CD4-positive, alpha-beta T cell (primary cell): ENCODE data around the gene CIRBP. TPM values are rescaled to one million over a fixed set of nuclear protein-coding genes. Genes with fewer than 3 reads are reported as not detected.
A peak's percentile ranks its signal among the peaks of the same experiment; 100 is the strongest.

Experiments used
- ATAC-seq: fragments of 200-7000 bp; cut with Tn5 transposase; one replicate; pipeline ENCODE4 v1.10.0; 2022; ENCODE audit warnings: mild to moderate bottlenecking; ENCODE audit not compliant: poor library complexity
- CTCF ChIA-PET: fragments of 350-600 bp; sonication (Branson Sonifier 250); formaldehyde crosslinking; loops from one replicate; lab custom pipeline; 2021; ENCODE audit warnings: antibody characterized with exemption, inconsistent platforms; lab: Charles Lee
- POLR2A ChIA-PET: fragments of 350-600 bp; sonication (Branson Sonifier 250); formaldehyde crosslinking; loops from one replicate; lab custom pipeline; 2021; ENCODE audit warnings: antibody characterized with exemption, inconsistent platforms; lab: Charles Lee
- DNase-seq, 14 experiments: peaks; one replicate each; pipeline ENCODE4 v3.0.0-alpha.2; 2013 to 2020; ENCODE audit warnings: mixed read lengths in 2 of 14
- H3K27ac ChIP-seq, 2 donors: one replicate each; pipeline versions ENCODE4 v1.5.1 to v1.7.0; 2013; ENCODE audit warnings: low read length in 2 of 2, low read depth in 1 of 2, mild to moderate bottlenecking in 1 of 2
- H3K27me3 ChIP-seq, 2 experiments: 1 replicate in 1 of 2; 2 replicates in 1 of 2; pipeline versions ENCODE4 v1.6.1 to v1.7.0; 2013; ENCODE audit warnings: low read length in 2 of 2, control low read depth in 1 of 2, mild to moderate bottlenecking in 1 of 2, moderate library complexity in 1 of 2; ENCODE audit not compliant: insufficient read depth in 2 of 2, control insufficient read depth in 1 of 2
- H3K36me3 ChIP-seq: one replicate; pipeline ENCODE4 v1.6.1; 2013; ENCODE audit warnings: low read length, control low read depth; ENCODE audit not compliant: insufficient read depth
- H3K4me1 ChIP-seq: one replicate; pipeline ENCODE4 v1.6.1; 2013; ENCODE audit warnings: low read length, control low read depth; ENCODE audit not compliant: insufficient read depth
- H3K4me3 ChIP-seq: one replicate; pipeline ENCODE4 v1.5.1; 2013; ENCODE audit warnings: mild to moderate bottlenecking, low read length, moderate library complexity
- H3K9me3 ChIP-seq, 2 experiments: 1 replicate in 1 of 2; 2 replicates in 1 of 2; pipeline versions ENCODE4 v1.6.1 to v1.7.0; 2013; ENCODE audit warnings: low read length in 2 of 2, mild to moderate bottlenecking in 2 of 2, control low read depth in 1 of 2, moderate library complexity in 1 of 2; ENCODE audit not compliant: control insufficient read depth in 1 of 2, insufficient read depth in 1 of 2
- H3K27ac Mint-ChIP-seq: one replicate; pipeline ENCODE4 v1.8.0; 2020; ENCODE audit warnings: mixed read lengths
- H3K27me3 Mint-ChIP-seq: one replicate; pipeline ENCODE4 v1.8.0; 2021; ENCODE audit warnings: mixed read lengths
- H3K36me3 Mint-ChIP-seq: one replicate; pipeline ENCODE4 v1.8.0; 2021; ENCODE audit warnings: low read depth, mixed read lengths
- H3K4me1 Mint-ChIP-seq: one replicate; pipeline ENCODE4 v1.8.0; 2021; ENCODE audit warnings: low read depth, mixed read lengths
- H3K4me3 Mint-ChIP-seq: one replicate; pipeline ENCODE4 v1.8.0; 2020; ENCODE audit warnings: mild to moderate bottlenecking, mixed read lengths
- H3K9me3 Mint-ChIP-seq: one replicate; pipeline ENCODE4 v1.8.0; 2020; ENCODE audit warnings: mixed read lengths
- CTCF ChIP-seq: fragments of 200-600 bp; IDR thresholded peaks from one replicate; pipeline ENCODE4 v1.8.0; 2022; ENCODE audit warnings: antibody characterized with exemption, mild to moderate bottlenecking
- intact Hi-C, 2 experiments: fragments of 100-400 bp; cut with DNase I in 1 of 2; cut with micrococcal nuclease in 1 of 2; formaldehyde crosslinking; loops; one replicate each; pipeline versions ENCODE4 v1.15.1 to v1.9.0; 2023 to 2025; cut with DNase I, micrococcal nuclease
- total RNA-seq, 174 experiments: library from RNA in 2 of 174; stranded (reverse) in 2 of 174; gene quantifications; one replicate each; pipeline ENCODE4 v1.2.3 and lab custom pipeline; 2021 to 2026

CIRBP gene
- total RNA-seq, 2 experiments from 2014 or later: 614 to 628 TPM

- no peaks in the 10 kb centered on the region for H3K4me1 ChIP-seq
- no peak for TF ChIP-seq CTCF
- DNase-seq (peak in 1 of 14 experiments; percentile 25), ATAC-seq (no peak)
- Mint-ChIP-seq H3K27ac (no peak overlapping the region), H3K9me3 (no peaks in the 10 kb centered on the region), H3K4me3 (no peak overlapping the region), H3K36me3 (no peaks in the 10 kb centered on the region), H3K4me1 (no peaks in the 10 kb centered on the region), H3K27me3 (no peaks in the 10 kb centered on the region)
- H3K9me3 ChIP-seq: no peaks in the 10 kb centered on the region
- H3K36me3 ChIP-seq: no peaks in the 10 kb centered on the region
- H3K27ac ChIP-seq: no peak overlapping the region
- H3K4me3 ChIP-seq: no peak overlapping the region
- intact Hi-C loops: no loop called here
- ChIA-PET CTCF (no interaction called here), POLR2A (no interaction called here)
- no peaks in the 10 kb centered on the region for H3K27me3 ChIP-seq
Measured at GRCh38 chr19:1307320-1307719, 38.2 kb downstream of the CIRBP start.

GRCh38 chr19:1307755-1308303 is 38.7 kb downstream of the CIRBP start:
- H3K36me3 Mint-ChIP-seq: no peaks in the 10 kb centered on the region
- POLR2A ChIA-PET: no interaction called here
- ATAC-seq (no peak), DNase-seq (no peak)
- intact Hi-C loops: no loop called here
- no peaks in the 10 kb centered on the region for H3K9me3 ChIP-seq
- TF ChIP-seq CTCF: no peak
- H3K4me3 ChIP-seq: no peak overlapping the region
- H3K4me3 Mint-ChIP-seq: no peak overlapping the region
- H3K27ac Mint-ChIP-seq: no peak overlapping the region
- no peak overlapping the region for H3K27ac ChIP-seq
- no peaks in the 10 kb centered on the region for H3K27me3 ChIP-seq
- H3K27me3 Mint-ChIP-seq: no peaks in the 10 kb centered on the region
- H3K4me1 ChIP-seq: no peaks in the 10 kb centered on the region
- CTCF ChIA-PET: no interaction called here
- H3K9me3 Mint-ChIP-seq: no peaks in the 10 kb centered on the region
- H3K36me3 ChIP-seq: no peaks in the 10 kb centered on the region
- no peaks in the 10 kb centered on the region for H3K4me1 Mint-ChIP-seq

GRCh38 chr19:1308718-1309117 is 39.6 kb downstream of the CIRBP start:
- ChIA-PET CTCF (no interaction called here), POLR2A (no interaction called here)
- DNase-seq (no peak), ATAC-seq (no peak)
- intact Hi-C loops: no loop called here
- Mint-ChIP-seq H3K27ac (no peak overlapping the region), H3K36me3 (no peaks in the 10 kb centered on the region), H3K9me3 (no peaks in the 10 kb centered on the region), H3K4me1 (no peaks in the 10 kb centered on the region), H3K27me3 (no peaks in the 10 kb centered on the region), H3K4me3 (no peak overlapping the region)
- TF ChIP-seq CTCF: no peak
- Histone ChIP-seq H3K4me1 (no peaks in the 10 kb centered on the region), H3K27me3 (peaks cover 0 to 3% of the 10 kb centered on the region in 2 experiments), H3K9me3 (peaks cover 0 to under 1% of the 10 kb centered on the region in 2 experiments), H3K36me3 (no peaks in the 10 kb centered on the region), H3K4me3 (no peak overlapping the region), H3K27ac (no peak overlapping the region)
